ENCODE data around the gene GLTP. TPM values are rescaled to one million over a fixed set of nuclear protein-coding genes. Genes with fewer than 3 reads are reported as not detected.

GLTP gene
- total and polyA plus RNA-seq, 4 donors, result 8.5 to 12.8 (median 8.7) TPM

DNA sequence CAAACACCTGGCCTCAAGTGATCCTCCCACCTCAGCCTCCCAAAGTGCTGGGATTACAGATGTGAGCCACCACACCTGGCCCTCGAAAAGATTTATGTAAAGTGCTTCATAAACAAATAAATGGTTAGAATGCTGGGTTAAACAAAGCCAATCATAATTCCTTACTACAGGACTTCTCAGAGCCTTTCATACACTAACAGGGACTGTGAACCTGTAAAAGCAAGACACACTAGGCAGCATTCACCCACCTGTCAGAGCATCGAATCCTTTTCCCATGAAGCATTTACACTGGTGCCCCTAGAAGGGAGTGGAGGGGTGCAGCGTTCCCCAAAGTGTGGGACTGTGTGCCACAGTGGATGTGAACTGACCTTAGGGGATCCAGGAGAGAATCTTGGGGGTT, 76.7 kb downstream of the GLTP start:
- no peak overlapping the region for H3K27ac ChIP-seq (ENCODE audit: low read depth in 1 of 2, low read length in 2 of 2)
- TF ChIP-seq EGR1 (IDR thresholded peaks at IDR 0.05; ENCODE audit: low read depth in 2 of 2) (no peak), HNF4A (conservative IDR thresholded peaks at IDR 0.05) (no peak), GABPA (IDR thresholded peaks at IDR 0.05 in 1 of 2, conservative IDR thresholded peaks at IDR 0.05 in 1 of 2) (no peak), YY1 (IDR thresholded peaks at IDR 0.05) (no peak)
- no peaks in the 10 kb centered on the region for H3K27me3 ChIP-seq (ENCODE audit: control insufficient read depth in 4 of 4, insufficient read depth in 4 of 4, low read length in 3 of 4)
- no peak overlapping the region for H3K9ac ChIP-seq (ENCODE audit: low read depth in 1 of 2, low read length in 2 of 2)
- no peaks in the 10 kb centered on the region for H3K9me3 ChIP-seq (ENCODE audit: control insufficient read depth in 4 of 4, low read length in 3 of 4)
- WGBS, result 91% methylated on average over 3 of the region's 3 CpGs
- H3K4me3 ChIP-seq (ENCODE audit: low read depth in 1 of 3, low read length in 3 of 3), result no peak overlapping the region
- peaks cover 0 to 24% (median 6%) of the 10 kb centered on the region in 4 donors for H3K36me3 ChIP-seq (ENCODE audit: control insufficient read depth in 4 of 4, insufficient read depth in 3 of 4, low read depth in 1 of 4, low read length in 3 of 4)
- DNase-seq (ENCODE audit: low spot score), result no peak
- peaks cover 0 to 6% (median 2%) of the 10 kb centered on the region in 4 donors for H3K4me1 ChIP-seq (ENCODE audit: control insufficient read depth in 4 of 4, insufficient read depth in 4 of 4, low read length in 3 of 4)

DNA sequence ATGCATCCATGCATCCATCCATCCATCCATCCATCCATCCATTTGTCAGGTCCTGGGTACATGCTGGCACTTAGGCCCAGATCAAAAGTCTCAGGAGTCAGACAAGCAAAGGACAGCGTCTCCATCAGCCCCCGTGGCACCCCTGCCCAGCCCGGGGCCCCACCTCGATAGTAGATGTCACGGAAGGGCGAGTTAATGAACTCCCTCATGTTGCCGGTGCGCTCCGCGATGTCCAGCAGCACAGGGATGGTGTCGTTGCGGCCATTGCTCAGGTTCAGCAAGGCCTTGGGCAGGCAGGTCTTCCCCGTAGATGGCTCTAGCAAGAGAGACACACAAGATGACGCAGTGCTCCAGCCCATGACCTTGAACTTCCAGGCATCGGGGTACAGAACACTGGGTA, 77.5 kb downstream of the GLTP start:
- peaks cover 0 to 6% (median 2%) of the 10 kb centered on the region in 4 donors for H3K4me1 ChIP-seq (ENCODE audit: control insufficient read depth in 4 of 4, insufficient read depth in 4 of 4, low read length in 3 of 4)
- H3K36me3 ChIP-seq (ENCODE audit: control insufficient read depth in 4 of 4, insufficient read depth in 3 of 4, low read depth in 1 of 4, low read length in 3 of 4), result peaks cover 0 to 28% (median 6%) of the 10 kb centered on the region in 4 donors
- no peaks in the 10 kb centered on the region for H3K27me3 ChIP-seq (ENCODE audit: control insufficient read depth in 4 of 4, insufficient read depth in 4 of 4, low read length in 3 of 4)
- no peak for DNase-seq (ENCODE audit: low spot score)
- 93% methylated on average over 15 of the region's 15 CpGs for WGBS
- no peaks in the 10 kb centered on the region for H3K9me3 ChIP-seq (ENCODE audit: control insufficient read depth in 4 of 4, low read length in 3 of 4)
- TF ChIP-seq, protein P1, sequence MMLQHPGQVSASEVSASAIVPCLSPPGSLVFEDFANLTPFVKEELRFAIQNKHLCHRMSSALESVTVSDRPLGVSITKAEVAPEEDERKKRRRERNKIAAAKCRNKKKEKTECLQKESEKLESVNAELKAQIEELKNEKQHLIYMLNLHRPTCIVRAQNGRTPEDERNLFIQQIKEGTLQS (IDR thresholded peaks at IDR 0.05), result no peak
- no peak for TF ChIP-seq JUND (IDR thresholded peaks at IDR 0.05)
- no peak for TF ChIP-seq EGR1 (IDR thresholded peaks at IDR 0.05; ENCODE audit: low read depth in 2 of 2)
- TF ChIP-seq, protein P2, sequence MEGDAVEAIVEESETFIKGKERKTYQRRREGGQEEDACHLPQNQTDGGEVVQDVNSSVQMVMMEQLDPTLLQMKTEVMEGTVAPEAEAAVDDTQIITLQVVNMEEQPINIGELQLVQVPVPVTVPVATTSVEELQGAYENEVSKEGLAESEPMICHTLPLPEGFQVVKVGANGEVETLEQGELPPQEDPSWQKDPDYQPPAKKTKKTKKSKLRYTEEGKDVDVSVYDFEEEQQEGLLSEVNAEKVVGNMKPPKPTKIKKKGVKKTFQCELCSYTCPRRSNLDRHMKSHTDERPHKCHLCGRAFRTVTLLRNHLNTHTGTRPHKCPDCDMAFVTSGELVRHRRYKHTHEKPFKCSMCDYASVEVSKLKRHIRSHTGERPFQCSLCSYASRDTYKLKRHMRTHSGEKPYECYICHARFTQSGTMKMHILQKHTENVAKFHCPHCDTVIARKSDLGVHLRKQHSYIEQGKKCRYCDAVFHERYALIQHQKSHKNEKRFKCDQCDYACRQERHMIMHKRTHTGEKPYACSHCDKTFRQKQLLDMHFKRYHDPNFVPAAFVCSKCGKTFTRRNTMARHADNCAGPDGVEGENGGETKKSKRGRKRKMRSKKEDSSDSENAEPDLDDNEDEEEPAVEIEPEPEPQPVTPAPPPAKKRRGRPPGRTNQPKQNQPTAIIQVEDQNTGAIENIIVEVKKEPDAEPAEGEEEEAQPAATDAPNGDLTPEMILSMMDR (IDR thresholded peaks at IDR 0.05; ENCODE audit: low read depth, low read length, missing input control), result no peak
- TF ChIP-seq FOXA1 (IDR thresholded peaks at IDR 0.05), result no peak
- no peak overlapping the region for H3K4me3 ChIP-seq (ENCODE audit: low read depth in 1 of 3, low read length in 3 of 3)
- H3K27ac ChIP-seq (ENCODE audit: low read depth in 1 of 2, low read length in 2 of 2), result no peak overlapping the region
- no peak overlapping the region for H3K9ac ChIP-seq (ENCODE audit: low read depth in 1 of 2, low read length in 2 of 2)

Small RNA genes within 50 kb of the gene (small RNA-seq; reads per million reads assigned to genes)
- not detected for gene MIR4497
- gene RN7SL441P, result not detected

Other genes with a start within 250 kb of the GLTP start
- 1 to 10 TPM; 1.8 to 2.2 TPM for gene FAM222A, start 166.7 kb downstream of the GLTP start, total RNA-seq
- 1 to 10 TPM in 1 of 2 donors, under 1 TPM in 1; 0.97 to 2.0 TPM for gene FAM222A, start 166.7 kb downstream of the GLTP start, polyA plus RNA-seq
- 1 to 10 TPM; 1.3 to 9.6 TPM for gene TRPV4, start 47.1 kb downstream of the GLTP start, total RNA-seq
- gene TRPV4, start 47.1 kb downstream of the GLTP start, polyA plus RNA-seq, result 1 to 10 TPM; 2.9 to 4.9 TPM
- 1 to 10 TPM; 5.4 to 9.8 TPM for gene TCHP, start 19.7 kb upstream of the GLTP start, total RNA-seq
- gene TCHP, start 19.7 kb upstream of the GLTP start, polyA plus RNA-seq, result 1 to 10 TPM; 5.0 to 5.1 TPM
- 10 to 100 TPM; 22.2 to 30.4 TPM for gene GIT2, start 115.8 kb upstream of the GLTP start, total RNA-seq
- gene GIT2, start 115.8 kb upstream of the GLTP start, polyA plus RNA-seq, result 10 to 100 TPM in 1 of 2 donors, 1 to 10 TPM in 1; 6.7 to 11.1 TPM
- gene ANKRD13A, start 118.9 kb upstream of the GLTP start, total RNA-seq, result 10 to 100 TPM; 27.0 to 40.5 TPM
- gene ANKRD13A, start 118.9 kb upstream of the GLTP start, polyA plus RNA-seq, result 10 to 100 TPM in 1 of 2 donors, 1 to 10 TPM in 1; 7.0 to 10.5 TPM
- gene C12orf76, start 168.0 kb upstream of the GLTP start, total RNA-seq, result 10 to 100 TPM in 1 of 2 donors, 1 to 10 TPM in 1; 5.9 to 22.4 TPM
- gene C12orf76, start 168.0 kb upstream of the GLTP start, polyA plus RNA-seq, result 1 to 10 TPM; 5.6 to 6.4 TPM
- 1 to 10 TPM; 2.4 to 4.9 TPM for gene IFT81, start 243.8 kb upstream of the GLTP start, total RNA-seq
- gene IFT81, start 243.8 kb upstream of the GLTP start, polyA plus RNA-seq, result 1 to 10 TPM; 1.9 to 3.2 TPM